ENCODE measurements around the gene UBE4B.

DNA sequence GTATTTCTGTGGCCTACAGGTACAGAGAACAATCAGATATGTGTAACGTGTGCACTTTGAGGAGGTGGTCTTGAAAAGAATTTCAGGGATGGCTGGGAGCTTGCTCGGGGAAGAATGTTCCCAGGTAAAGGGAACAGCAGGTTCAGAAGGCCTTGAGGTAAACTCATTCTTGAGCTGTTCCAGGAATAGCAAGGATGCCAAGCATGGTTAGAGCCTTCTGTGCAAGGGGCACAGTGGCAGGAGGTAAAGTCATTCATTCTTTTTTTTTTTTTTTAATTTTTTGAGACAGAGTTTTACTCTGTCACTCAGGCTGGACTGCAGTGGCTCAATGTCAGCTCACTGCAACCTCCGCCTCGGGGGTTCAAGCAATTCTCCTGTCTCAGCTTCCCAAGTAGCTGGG lies 10.0 kb downstream of the UBE4B start:
- TF ChIP-seq IRF2 (CRISPR knock-in tag; IDR thresholded peaks at IDR 0.05; ENCODE audit: borderline replicate concordance, low read depth): no peak
- no peak for TF ChIP-seq CTCF (IDR thresholded peaks at IDR 0.05)
- TF ChIP-seq, protein P1, sequence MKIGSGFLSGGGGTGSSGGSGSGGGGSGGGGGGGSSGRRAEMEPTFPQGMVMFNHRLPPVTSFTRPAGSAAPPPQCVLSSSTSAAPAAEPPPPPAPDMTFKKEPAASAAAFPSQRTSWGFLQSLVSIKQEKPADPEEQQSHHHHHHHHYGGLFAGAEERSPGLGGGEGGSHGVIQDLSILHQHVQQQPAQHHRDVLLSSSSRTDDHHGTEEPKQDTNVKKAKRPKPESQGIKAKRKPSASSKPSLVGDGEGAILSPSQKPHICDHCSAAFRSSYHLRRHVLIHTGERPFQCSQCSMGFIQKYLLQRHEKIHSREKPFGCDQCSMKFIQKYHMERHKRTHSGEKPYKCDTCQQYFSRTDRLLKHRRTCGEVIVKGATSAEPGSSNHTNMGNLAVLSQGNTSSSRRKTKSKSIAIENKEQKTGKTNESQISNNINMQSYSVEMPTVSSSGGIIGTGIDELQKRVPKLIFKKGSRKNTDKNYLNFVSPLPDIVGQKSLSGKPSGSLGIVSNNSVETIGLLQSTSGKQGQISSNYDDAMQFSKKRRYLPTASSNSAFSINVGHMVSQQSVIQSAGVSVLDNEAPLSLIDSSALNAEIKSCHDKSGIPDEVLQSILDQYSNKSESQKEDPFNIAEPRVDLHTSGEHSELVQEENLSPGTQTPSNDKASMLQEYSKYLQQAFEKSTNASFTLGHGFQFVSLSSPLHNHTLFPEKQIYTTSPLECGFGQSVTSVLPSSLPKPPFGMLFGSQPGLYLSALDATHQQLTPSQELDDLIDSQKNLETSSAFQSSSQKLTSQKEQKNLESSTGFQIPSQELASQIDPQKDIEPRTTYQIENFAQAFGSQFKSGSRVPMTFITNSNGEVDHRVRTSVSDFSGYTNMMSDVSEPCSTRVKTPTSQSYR (CRISPR knock-in tag; IDR thresholded peaks at IDR 0.05): no peak
- no peak for TF ChIP-seq TEAD1 (CRISPR knock-in tag; IDR thresholded peaks at IDR 0.05)
- no peak for TF ChIP-seq HMGXB4 (CRISPR knock-in tag; IDR thresholded peaks at IDR 0.05)
- no peak for TF ChIP-seq MYBL2 (CRISPR knock-in tag; IDR thresholded peaks at IDR 0.05)
- no peak for TF ChIP-seq JUN (CRISPR knock-in tag; IDR thresholded peaks at IDR 0.05)
- TF ChIP-seq, protein P2, sequence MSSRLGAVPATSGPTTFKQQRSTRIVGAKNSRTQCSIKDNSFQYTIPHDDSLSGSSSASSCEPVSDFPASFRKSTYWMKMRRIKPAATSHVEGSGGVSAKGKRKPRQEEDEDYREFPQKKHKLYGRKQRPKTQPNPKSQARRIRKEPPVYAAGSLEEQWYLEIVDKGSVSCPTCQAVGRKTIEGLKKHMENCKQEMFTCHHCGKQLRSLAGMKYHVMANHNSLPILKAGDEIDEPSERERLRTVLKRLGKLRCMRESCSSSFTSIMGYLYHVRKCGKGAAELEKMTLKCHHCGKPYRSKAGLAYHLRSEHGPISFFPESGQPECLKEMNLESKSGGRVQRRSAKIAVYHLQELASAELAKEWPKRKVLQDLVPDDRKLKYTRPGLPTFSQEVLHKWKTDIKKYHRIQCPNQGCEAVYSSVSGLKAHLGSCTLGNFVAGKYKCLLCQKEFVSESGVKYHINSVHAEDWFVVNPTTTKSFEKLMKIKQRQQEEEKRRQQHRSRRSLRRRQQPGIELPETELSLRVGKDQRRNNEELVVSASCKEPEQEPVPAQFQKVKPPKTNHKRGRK (CRISPR knock-in tag; IDR thresholded peaks at IDR 0.05; ENCODE audit: borderline replicate concordance): no peak
- no peak for TF ChIP-seq SP1 (CRISPR knock-in tag; conservative IDR thresholded peaks at IDR 0.05)
- no peak for TF ChIP-seq ZBTB21 (CRISPR knock-in tag; IDR thresholded peaks at IDR 0.05; ENCODE audit: borderline replicate concordance)
- no peak for TF ChIP-seq USF2 (CRISPR knock-in tag; IDR thresholded peaks at IDR 0.05)
- TF ChIP-seq, protein P3, sequence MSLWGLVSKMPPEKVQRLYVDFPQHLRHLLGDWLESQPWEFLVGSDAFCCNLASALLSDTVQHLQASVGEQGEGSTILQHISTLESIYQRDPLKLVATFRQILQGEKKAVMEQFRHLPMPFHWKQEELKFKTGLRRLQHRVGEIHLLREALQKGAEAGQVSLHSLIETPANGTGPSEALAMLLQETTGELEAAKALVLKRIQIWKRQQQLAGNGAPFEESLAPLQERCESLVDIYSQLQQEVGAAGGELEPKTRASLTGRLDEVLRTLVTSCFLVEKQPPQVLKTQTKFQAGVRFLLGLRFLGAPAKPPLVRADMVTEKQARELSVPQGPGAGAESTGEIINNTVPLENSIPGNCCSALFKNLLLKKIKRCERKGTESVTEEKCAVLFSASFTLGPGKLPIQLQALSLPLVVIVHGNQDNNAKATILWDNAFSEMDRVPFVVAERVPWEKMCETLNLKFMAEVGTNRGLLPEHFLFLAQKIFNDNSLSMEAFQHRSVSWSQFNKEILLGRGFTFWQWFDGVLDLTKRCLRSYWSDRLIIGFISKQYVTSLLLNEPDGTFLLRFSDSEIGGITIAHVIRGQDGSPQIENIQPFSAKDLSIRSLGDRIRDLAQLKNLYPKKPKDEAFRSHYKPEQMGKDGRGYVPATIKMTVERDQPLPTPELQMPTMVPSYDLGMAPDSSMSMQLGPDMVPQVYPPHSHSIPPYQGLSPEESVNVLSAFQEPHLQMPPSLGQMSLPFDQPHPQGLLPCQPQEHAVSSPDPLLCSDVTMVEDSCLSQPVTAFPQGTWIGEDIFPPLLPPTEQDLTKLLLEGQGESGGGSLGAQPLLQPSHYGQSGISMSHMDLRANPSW (CRISPR knock-in tag; conservative IDR thresholded peaks at IDR 0.05; ENCODE audit: low read depth): no peak
- TF ChIP-seq ETV6 (CRISPR knock-in tag; IDR thresholded peaks at IDR 0.05): no peak

All from WTC11 (cell line).